ENCODE data around the gene C7.
A peak's percentile ranks its signal among the peaks of the same experiment; 100 is the strongest.

The C7 gene

DNA sequence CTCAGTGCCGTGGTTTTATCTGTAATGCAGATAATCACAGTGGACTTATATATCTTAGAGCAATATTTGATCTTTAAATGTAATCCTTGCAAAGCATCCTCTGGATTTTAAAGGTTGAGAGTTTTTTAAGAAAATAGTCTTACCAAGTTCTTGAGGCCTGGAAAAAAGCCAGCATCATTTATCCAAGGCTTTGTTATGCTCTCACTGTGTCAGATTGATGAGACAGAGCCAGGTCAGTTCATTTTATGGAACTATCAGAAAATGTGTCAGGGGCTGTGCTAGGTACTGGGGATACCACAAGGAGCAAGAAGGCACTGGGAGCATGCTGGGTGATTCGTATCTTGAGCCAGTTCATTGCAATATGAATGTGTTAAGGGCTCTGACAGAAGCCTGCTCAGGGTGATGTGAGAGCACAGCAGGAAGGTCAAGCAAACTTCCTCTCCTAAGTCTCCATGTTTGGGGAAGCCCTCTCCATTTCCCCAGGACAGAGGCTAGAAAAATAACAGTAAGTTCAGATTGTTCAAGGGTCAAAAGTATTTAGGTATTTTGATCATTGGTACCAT lies 19.7 kb downstream of the C7 start:
- H3K4me3 ChIP-seq (ENCODE audit: control insufficient read depth, low read depth, low read length): no peak overlapping the region
- DNase-seq (ENCODE audit: low read depth): peak; percentile 33

DNA sequence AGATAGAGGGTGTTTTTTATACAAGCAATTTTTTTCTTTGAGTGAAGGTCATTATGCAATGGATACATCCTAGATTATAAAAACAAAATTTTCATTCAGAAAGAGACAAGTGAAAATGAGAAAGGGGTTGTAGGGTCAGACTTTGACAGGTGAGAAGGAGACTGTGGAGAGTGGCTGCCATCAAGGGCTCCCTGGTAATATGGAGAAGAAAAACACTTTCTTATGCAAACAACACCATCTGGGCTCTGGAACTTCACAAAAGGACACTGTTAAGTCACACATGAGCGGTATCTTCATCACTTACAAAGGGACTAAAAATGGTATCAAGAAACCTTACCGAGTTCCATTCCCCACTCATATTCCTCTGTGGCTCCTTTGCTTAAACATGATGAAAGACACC lies 23.5 kb downstream of the C7 start:
- H3K4me3 ChIP-seq (ENCODE audit: control insufficient read depth, low read depth, low read length): no peak overlapping the region
- TF ChIP-seq, protein P1, sequence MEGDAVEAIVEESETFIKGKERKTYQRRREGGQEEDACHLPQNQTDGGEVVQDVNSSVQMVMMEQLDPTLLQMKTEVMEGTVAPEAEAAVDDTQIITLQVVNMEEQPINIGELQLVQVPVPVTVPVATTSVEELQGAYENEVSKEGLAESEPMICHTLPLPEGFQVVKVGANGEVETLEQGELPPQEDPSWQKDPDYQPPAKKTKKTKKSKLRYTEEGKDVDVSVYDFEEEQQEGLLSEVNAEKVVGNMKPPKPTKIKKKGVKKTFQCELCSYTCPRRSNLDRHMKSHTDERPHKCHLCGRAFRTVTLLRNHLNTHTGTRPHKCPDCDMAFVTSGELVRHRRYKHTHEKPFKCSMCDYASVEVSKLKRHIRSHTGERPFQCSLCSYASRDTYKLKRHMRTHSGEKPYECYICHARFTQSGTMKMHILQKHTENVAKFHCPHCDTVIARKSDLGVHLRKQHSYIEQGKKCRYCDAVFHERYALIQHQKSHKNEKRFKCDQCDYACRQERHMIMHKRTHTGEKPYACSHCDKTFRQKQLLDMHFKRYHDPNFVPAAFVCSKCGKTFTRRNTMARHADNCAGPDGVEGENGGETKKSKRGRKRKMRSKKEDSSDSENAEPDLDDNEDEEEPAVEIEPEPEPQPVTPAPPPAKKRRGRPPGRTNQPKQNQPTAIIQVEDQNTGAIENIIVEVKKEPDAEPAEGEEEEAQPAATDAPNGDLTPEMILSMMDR (conservative IDR thresholded peaks at IDR 0.05; ENCODE audit: control insufficient read depth, insufficient read depth, low read depth, low read length): no peak
- DNase-seq (ENCODE audit: low read depth): no peak

More for the DNA sequence above, 19.7 kb downstream of the C7 start:
- TF ChIP-seq, protein P1 (conservative IDR thresholded peaks at IDR 0.05; ENCODE audit: control insufficient read depth, insufficient read depth, low read depth, low read length): no peak

DNA sequence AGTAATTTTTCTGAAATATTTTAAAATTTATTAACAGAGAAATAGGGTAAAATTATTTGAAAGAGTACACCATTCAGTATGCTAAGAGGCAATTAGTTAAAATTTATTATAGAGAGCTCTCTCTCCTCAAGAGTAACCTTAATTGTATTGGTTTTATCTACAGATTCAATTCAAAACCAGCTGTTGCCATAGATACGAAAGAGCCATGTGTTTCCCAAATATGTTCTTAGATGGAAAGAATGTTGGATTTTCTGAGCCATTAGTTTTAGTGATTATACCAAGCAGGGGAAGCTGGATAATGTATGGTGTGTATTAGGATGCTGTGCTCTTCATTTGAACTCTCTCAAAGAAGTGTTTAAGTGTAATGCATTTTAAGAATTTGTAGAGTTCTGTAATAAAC lies 27.8 kb downstream of the C7 start:
- H3K4me3 ChIP-seq (ENCODE audit: control insufficient read depth, low read depth, low read length): no peak overlapping the region
- TF ChIP-seq, protein P1 (conservative IDR thresholded peaks at IDR 0.05; ENCODE audit: control insufficient read depth, insufficient read depth, low read depth, low read length): no peak
- DNase-seq (ENCODE audit: low read depth): no peak

DNA sequence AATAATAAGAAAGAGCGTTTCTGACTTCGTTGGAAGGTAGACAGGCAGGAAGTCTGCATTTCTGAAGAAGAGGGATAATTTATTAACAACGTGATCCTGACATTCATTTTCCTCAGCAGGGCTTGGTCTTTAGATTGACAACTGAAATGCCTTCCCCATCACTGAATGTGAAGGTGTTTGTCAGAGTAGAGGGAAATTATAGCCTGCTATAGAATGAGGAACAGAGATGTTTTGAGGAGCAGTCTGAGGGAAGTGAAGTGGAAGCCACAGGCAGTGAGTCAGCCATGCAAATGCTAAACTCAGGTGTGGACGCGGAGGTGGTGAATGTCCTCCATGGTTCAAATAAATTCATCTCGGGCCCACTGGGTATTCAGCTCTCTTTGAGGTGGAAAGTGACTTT lies 30.5 kb downstream of the C7 start:
- no peak for DNase-seq (ENCODE audit: low read depth)
- TF ChIP-seq, protein P1 (conservative IDR thresholded peaks at IDR 0.05; ENCODE audit: control insufficient read depth, insufficient read depth, low read depth, low read length): no peak
- no peak overlapping the region for H3K4me3 ChIP-seq (ENCODE audit: control insufficient read depth, low read depth, low read length)

DNA sequence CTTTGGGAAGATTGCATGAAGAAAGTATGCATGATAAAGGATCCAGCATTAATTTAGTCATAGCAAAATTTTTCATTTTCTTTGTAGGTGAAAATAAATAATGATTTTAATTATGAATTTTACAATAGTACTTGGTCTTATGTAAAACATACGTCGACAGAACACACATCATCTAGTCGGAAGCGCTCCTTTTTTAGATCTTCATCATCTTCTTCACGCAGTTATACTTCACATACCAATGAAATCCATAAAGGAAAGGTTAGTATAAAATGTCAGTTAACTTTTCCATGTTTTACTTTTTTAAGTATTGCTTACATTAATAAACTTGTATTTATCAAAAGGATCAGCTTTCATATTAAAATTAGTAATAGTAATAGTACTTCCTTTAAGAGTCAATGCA lies 35.8 kb downstream of the C7 start:
- no peak overlapping the region for H3K4me3 ChIP-seq (ENCODE audit: control insufficient read depth, low read depth, low read length)
- DNase-seq (ENCODE audit: low read depth): no peak
- TF ChIP-seq, protein P1 (conservative IDR thresholded peaks at IDR 0.05; ENCODE audit: control insufficient read depth, insufficient read depth, low read depth, low read length): no peak

DNA sequence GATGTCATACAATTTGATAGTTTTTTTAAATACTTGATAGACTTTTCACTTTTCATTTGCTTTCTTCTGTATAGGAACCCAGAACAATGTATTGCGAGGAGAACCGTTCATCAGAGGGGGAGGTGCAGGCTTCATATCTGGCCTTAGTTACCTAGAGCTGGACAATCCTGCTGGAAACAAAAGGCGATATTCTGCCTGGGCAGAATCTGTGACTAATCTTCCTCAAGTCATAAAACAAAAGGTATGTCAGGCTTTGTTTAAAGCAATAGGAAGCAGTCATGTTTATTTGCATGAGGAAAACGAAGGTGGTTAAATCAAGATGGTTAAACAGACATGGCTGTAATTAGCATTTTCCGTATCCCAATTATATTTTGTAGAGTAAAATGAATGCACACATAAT lies 46.0 kb downstream of the C7 start:
- TF ChIP-seq, protein P1 (conservative IDR thresholded peaks at IDR 0.05; ENCODE audit: control insufficient read depth, insufficient read depth, low read depth, low read length): no peak
- H3K4me3 ChIP-seq (ENCODE audit: control insufficient read depth, low read depth, low read length): no peak overlapping the region
- DNase-seq (ENCODE audit: low read depth): no peak

DNA sequence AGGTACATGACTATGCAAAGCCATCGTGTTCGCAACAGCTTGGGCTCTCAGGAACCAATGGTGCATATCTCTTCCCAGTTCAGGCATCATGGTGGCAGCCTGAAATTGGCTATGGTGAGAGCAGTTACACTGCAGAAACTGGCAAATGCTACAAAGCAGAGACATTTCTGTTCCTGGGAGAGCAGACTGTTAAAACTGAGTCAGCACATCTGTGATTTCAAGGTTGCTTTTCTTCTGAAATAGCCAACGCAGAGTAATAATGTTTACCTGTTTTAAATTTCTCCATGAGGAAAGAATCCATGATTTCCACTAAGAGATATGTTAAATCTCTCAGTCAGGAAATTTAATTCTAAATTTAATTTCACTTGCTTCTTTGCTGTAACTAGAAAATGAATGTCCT lies 47.8 kb downstream of the C7 start:
- TF ChIP-seq, protein P1 (conservative IDR thresholded peaks at IDR 0.05; ENCODE audit: control insufficient read depth, insufficient read depth, low read depth, low read length): no peak
- no peak overlapping the region for H3K4me3 ChIP-seq (ENCODE audit: control insufficient read depth, low read depth, low read length)
- no peak for DNase-seq (ENCODE audit: low read depth)

Measured in fibroblast of mammary gland (primary cell).